Lower leg skin (tissue), 4 donors: ENCODE results near the gene STARD13. TPM values are rescaled to one million over a fixed set of nuclear protein-coding genes. Genes with fewer than 3 reads are reported as not detected.

ENCODE experiments used
- DNase-seq, 2 donors: peaks; one replicate each; pipeline ENCODE4 v3.0.0-alpha.2; 2019; ENCODE audit warnings: low spot score in 2 of 2
- H3K4me3 ChIP-seq: fragments of 200-600 bp; sonication (generic); 2 replicates; pipeline ENCODE4 v1.5.1; 2017; ENCODE audit warnings: mild to moderate bottlenecking, low read depth; ENCODE audit not compliant: poor library complexity, severe bottlenecking
- POLR2A ChIP-seq, 2 donors: fragments of 450-650 bp; IDR thresholded peaks; one replicate each; pipeline ENCODE4 v1.6.1; 2016 to 2017; ENCODE audit warnings: antibody characterized with exemption in 2 of 2, mild to moderate bottlenecking in 1 of 2, moderate library complexity in 1 of 2
- WGBS, 2 donors: methylation state at CpG; one replicate each; pipeline ENCODE4 v1.1.5; 2018; 5-methylcytosine and 5-hydroxymethylcytosine counted together
- intact Hi-C: fragments of 100-400 bp; cut with DNase I; formaldehyde crosslinking; loops from one replicate; pipeline ENCODE4 v1.15.0; 2023; ENCODE audit warnings: low total_unique reads
- total RNA-seq, 4 donors: library from RNA; depleted of rRNA; stranded (reverse); fragments of >200 nt; gene quantifications; one replicate each; pipeline ENCODE4 v1.1.0, GENCODE V29; 2016
- TF ChIP-seq, protein P1 (sequence below), 3 donors: fragments of 450-650 bp; IDR thresholded peaks; one replicate each; pipeline ENCODE4 v1.5.1; 2016; ENCODE audit warnings: antibody characterized with exemption in 3 of 3, mild to moderate bottlenecking in 3 of 3, moderate library complexity in 2 of 3

STARD13 gene
- total RNA-seq, 4 donors from 2014 or later = 15.7 to 22.5 (median 19.6) TPM

GRCh38 chr13:33096886-33097605 is 188.5 kb downstream of the STARD13 start:
- WGBS, 2 donors = 69 to 70% methylated on average over 2 of the region's 2 CpGs
- intact Hi-C loops = no loop called here

DNA sequence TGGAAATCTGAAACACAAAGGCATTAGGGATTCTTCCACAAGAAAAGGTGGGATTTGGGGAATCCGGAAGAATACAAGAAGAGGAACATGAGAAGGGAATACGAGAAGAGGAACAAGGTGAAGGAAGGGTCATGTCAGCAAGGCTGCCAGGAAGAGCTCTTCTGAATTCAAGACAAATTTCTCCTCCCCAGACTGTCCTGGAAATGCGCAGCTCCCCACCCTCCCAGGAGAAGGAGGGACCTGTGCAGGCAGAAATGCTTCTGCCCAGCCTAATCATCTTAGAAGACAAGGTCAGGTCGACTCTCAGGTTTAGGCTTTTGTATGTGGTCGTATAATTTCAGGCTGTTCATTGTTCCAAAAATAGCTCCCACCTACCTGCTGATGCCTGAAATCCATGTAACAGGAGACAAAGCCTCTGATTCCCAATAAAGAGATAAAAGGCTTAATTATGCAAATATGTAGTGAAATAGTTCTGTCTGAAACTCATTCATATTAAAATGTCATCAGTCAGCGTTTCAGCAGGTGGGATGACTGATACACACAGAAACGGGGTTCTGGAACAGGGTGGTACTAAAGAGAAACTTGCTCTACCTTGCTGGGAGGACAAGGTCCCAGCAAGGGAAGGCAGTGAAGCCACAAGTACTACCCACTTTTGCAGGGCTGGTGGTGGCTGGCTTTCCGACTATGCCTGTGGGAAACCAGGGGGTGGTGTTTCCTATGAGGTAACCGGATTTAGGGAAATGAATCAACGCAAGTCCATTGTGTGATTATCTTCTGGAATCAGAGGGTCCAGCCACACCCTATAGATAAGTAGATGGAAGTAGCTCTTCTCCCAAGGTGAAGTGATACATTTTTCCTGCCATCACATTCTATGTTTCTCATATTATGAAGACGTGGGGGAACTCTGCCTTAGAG is 193.2 kb downstream of the STARD13 start:
- intact Hi-C loops = no loop called here
- WGBS, 2 donors = 75 to 78% methylated on average over 11 of the region's 11 CpGs
- no peak overlapping the region for H3K4me3 ChIP-seq
- TF ChIP-seq, protein P1, sequence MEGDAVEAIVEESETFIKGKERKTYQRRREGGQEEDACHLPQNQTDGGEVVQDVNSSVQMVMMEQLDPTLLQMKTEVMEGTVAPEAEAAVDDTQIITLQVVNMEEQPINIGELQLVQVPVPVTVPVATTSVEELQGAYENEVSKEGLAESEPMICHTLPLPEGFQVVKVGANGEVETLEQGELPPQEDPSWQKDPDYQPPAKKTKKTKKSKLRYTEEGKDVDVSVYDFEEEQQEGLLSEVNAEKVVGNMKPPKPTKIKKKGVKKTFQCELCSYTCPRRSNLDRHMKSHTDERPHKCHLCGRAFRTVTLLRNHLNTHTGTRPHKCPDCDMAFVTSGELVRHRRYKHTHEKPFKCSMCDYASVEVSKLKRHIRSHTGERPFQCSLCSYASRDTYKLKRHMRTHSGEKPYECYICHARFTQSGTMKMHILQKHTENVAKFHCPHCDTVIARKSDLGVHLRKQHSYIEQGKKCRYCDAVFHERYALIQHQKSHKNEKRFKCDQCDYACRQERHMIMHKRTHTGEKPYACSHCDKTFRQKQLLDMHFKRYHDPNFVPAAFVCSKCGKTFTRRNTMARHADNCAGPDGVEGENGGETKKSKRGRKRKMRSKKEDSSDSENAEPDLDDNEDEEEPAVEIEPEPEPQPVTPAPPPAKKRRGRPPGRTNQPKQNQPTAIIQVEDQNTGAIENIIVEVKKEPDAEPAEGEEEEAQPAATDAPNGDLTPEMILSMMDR (IDR thresholded peaks at IDR 0.05) = no peak
- TF ChIP-seq POLR2A (IDR thresholded peaks at IDR 0.05) = no peak
- DNase-seq = no peak

More at GRCh38 chr13:33096886-33097605, 188.5 kb downstream of the STARD13 start:
- no peak overlapping the region for H3K4me3 ChIP-seq
- TF ChIP-seq POLR2A (IDR thresholded peaks at IDR 0.05) = no peak
- TF ChIP-seq, protein P1 (IDR thresholded peaks at IDR 0.05) = no peak
- no peak for DNase-seq

GRCh38 chr13:33091415-33091774 is 194.2 kb downstream of the STARD13 start:
- no peak for DNase-seq
- intact Hi-C loops = no loop called here
- TF ChIP-seq, protein P1 (IDR thresholded peaks at IDR 0.05) = no peak
- TF ChIP-seq POLR2A (IDR thresholded peaks at IDR 0.05) = no peak
- H3K4me3 ChIP-seq = no peak overlapping the region
- whole genome bisulfite sequencing, 2 donors = 94 to 99% methylated on average over 5 of the region's 5 CpGs

GRCh38 chr13:33090755-33091414 is 194.7 kb downstream of the STARD13 start:
- intact Hi-C loops = no loop called here
- DNase-seq = no peak
- WGBS, 2 donors = 48 to 52% methylated on average over 4 of the region's 4 CpGs
- no peak overlapping the region for H3K4me3 ChIP-seq
- TF ChIP-seq POLR2A (IDR thresholded peaks at IDR 0.05) = no peak
- TF ChIP-seq, protein P1 (IDR thresholded peaks at IDR 0.05) = no peak

- no peak overlapping the region for H3K4me3 ChIP-seq
- intact Hi-C loops = no loop called here
- no peak for DNase-seq
- TF ChIP-seq, protein P1 (IDR thresholded peaks at IDR 0.05) = no peak
- no peak for TF ChIP-seq POLR2A (IDR thresholded peaks at IDR 0.05)
- 98 to 100% methylated on average over 3 of the region's 3 CpGs for WGBS, 2 donors
Measured at GRCh38 chr13:33089311-33089710, 196.2 kb downstream of the STARD13 start.
